Activated T-cell treated with anti-CD3 and anti-CD28 coated beads, Interleukin-2, amount 50 U/mL, for 48 hours (primary cell): Measurements from ENCODE around the gene STAT5B.
"Not testable (repeated sequence)": the region's sequence is repeated elsewhere in the genome, so short reads cannot be mapped to it uniquely, and the experiment has no call there.

Experiments
- DNase-seq, 2 experiments: peaks; one replicate each; pipeline ENCODE4 v3.0.0-alpha.2; 2020

Gene STAT5B

DNA sequence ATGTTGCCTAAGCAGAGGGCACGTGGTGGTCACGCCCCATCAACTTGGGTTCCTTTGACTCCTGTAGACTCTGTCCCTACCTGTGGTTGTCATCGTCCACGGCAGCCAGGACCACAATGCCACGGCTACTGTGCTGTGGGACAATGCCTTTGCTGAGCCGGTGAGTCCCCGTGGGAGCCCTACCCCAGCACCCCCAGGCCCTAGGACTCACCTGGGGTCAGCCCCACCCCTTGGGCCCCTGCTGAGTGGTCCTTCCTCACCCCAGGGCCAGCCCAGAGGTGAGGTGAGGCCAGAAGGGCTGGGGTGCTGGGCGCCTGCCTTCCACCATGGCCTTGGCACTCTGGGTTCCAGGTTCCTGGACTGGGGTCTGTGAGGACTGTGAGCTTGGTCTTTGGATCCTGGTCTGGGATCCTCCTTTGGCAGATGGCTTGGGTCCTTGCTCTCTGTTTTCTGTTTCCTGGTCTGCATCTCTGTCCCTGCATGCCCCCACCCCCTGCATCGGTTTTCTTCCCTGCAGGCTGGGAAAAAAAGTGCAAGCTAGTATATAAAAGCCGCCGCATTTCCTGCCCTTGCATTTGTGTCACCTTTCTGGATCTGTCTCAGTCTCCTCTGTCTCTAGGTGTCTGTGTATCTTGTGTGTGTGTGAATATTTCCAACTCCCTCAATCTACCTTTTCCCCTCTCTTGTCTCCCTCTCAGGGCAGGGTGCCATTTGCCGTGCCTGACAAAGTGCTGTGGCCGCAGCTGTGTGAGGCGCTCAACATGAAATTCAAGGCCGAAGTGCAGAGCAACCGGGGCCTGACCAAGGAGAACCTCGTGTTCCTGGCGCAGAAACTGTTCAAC, 29.6 kb upstream of the STAT5B start:
- DNase-seq, result no peak

DNA sequence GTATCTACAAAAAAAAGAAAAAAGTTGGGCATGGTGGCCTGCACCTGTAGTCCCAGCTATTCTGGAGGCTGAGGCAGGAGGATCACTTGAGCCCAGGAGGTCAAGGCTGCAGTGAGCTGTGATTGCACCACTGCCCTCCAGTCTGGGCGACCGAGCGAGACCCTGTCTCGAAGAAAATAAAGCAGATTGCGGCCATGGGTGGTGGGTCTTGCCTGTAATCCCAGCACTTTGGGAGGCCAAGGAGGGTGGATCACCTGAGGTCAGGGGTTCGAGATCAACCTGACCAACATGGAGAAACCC, 28.8 kb upstream of the STAT5B start:
- DNase-seq, result not testable (repeated sequence)

DNA sequence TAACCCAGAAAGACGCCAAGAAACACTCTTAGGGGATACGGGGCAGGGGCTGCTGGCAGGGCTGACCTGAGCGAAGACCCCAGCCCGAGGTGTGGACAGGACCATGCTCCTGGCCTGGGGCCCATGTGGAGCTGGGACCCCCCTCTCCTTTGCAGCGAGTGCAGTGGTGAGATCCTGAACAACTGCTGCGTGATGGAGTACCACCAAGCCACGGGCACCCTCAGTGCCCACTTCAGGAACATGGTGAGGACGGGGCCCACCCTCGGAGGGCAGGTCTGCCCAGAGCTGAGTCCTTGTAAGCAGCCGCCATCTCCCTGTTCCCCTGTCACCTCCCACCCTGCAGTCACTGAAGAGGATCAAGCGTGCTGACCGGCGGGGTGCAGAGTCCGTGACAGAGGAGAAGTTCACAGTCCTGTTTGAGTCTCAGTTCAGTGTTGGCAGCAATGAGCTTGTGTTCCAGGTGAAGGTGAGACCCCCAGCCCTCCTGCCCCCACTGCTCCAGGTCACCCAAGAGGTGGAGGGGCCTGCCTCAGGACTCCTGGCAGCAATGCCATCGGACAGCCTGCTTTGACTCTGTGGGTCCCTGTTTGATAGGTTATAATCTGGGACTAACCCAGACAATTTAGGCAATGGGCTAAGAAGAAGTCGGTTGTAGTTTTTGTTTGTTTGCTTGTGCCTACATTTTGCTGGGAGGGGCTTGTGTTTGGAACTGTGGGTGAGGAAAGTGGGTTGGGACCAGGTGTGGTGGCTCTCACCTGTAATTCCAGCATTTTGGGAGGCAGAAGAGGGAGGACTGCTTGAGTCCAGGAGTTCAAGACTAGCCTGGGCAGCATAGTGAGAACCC, 28.2 kb upstream of the STAT5B start:
- no peak for DNase-seq

DNA sequence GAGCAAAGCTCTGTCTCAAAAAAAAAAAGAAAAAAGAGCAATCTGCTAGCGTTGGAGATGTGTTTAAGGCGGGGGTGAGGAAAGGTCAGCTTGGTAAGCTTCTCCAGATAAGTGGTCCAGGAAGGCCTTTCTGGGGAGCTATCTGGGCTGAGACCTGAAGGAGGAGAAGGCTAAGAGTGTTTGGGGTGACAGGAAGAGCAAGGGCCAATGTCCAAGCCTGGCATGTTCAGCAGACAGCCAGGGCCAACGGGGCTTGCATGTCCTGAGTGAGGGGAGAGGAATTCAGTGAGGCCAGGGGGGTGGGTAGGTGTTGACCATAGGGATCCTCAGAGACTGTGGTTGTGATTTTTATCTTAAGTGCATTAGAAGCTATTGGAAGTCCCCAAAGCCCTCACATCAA, 27.5 kb upstream of the STAT5B start:
- no peak for DNase-seq

DNA sequence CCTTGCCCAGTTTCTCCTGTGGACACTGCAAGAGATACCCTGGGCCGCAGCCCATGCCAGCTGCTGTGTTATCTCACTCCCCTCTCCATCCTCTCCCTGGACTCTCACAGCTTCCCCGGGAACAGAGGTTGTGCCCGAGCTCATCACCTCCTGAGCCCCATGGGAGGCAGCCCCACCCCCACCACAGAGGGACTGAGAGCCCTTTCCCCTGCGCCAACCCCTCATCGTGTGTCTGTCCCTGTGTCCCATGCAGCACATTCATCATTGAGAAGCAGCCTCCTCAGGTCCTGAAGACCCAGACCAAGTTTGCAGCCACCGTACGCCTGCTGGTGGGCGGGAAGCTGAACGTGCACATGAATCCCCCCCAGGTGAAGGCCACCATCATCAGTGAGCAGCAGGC, 24.8 kb upstream of the STAT5B start:
- DNase-seq, result no peak

DNA sequence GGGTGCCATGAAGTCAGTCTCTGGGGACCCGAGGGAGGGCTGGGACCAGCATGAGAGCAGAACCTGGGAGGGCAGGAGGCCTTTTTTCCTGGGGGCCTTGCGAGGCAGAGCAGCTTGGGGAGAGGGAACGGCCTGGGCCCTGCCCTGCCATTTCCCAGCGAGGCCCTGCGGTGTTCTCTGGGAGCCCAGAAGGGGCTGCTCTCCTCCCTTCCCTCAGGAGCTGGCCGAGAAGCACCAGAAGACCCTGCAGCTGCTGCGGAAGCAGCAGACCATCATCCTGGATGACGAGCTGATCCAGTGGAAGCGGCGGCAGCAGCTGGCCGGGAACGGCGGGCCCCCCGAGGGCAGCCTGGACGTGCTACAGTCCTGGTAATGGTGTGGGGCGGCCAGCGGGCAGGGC, 23.7 kb upstream of the STAT5B start:
- DNase-seq, result not testable (repeated sequence)

DNA sequence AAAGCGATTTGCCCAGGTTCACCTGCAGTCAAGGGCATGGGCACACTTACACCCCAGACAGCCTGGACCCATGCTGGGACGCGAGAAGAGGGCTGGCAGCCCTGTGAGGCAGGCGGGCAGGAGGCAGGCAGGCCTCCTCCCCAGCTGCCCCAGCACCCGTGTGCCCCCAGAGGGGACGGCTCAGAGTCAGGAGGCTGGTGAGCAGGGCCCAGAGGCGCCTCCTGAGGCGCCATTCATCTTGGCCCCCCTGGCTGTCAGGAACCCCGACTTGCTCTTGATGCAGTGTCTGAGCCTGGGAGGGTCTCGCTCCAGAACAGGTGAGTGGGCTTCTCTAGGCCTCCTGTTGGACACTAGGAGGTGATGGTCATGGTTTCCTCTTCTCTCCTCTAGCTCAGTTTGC, 23.2 kb upstream of the STAT5B start:
- DNase-seq, result not testable (repeated sequence)

DNA sequence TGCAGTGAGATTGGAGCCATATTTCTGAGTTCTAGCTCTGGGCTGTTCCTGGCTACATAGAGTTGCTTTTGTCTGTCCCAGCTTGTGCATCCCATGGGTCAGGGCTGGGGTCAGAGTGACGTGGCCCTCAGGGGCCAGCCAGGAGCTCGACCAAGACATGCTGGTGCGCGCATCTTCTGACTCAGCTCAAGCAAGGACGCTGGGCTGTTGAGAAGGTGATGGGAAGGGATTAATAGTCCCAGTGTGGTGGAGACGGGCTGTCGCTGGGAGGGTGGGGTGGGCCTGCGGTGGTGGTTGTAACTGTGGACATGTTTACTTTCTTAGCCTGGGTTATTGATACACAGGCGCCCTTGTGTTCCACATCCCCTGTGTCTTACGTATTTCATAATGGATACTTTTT, 21.6 kb upstream of the STAT5B start:
- DNase-seq, result not testable (repeated sequence)

DNA sequence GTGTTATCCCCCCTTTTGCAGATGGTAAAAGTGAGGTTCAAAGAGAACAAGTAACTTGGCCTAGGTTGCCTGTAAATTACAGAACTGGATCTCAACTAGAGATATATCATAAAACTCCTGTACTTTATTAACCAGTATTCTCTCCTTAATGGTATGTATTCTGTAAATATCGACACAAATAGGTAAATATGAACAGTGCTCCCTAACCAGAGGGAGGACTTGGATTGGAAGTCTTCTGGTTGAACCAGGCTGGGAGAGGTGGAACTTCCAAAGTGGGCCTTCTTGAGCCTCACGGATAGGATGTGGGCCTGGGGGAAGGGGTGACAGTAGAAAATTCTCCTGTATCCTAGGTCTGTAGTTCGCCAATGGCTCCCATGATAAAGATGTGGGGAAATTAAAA, 19.8 kb upstream of the STAT5B start:
- DNase-seq, result no peak

DNA sequence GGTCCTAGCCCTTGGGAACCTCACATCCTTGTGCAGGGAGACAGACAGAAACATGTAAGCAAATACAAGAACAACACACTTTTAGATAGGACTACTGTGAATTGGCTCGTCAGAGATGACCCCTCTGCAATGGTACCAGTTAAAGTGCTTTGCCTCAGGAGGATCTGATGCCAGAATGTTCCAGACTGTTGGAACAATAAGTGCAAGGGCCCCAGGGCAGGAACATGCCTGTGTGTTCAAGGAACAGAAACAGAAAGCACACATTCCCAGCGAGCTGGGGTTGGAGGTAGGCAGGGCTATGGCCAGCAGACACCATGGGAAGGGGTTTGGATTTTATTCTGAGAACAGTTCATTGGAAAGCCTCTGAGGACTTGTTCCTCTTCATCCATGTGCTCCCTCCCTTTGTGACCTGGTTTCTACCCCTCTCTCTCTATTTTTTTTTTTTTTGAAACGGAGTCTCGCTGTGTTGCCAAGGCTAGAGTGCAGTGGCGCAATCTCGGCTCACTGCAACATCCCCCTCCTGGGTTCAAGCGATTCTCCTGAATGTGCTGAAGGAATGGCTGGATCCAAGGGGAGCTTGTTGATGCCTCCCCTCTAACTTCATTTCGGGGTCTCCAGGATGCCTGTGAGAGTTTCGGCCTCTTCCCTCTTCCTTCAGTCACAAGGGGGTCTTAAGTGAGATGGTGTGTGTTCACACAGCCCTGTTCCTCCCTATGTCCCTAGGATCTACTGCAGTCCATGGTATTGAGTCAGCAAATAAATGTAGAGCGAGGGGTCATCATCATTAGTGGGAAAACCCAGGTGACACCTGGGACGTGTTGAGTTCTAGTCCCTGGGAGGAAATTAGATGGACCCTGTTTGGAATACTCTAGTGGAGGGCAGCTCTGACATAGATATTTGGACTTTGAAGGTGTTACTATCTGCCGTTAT, 18.5 kb upstream of the STAT5B start:
- no peak for DNase-seq

DNA sequence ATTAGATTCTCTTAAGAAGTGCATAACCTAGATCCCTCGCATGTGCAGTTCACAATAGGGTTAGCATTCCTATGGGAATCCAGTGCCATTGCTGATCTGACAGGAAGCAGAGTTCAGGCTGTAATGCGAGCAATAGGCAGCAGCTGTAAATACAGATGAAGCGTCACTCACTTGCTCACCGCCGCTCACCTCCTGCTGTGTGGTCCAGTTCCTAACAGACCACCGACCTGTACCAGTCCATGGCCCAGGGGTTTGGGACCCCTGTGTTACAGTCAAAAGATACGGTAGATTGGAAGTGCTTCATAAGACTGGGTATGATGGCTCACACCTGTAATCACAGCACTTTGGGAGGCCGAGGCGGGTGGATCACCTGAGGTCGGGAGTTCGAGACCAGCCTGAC, 14.9 kb upstream of the STAT5B start:
- DNase-seq, result no peak

DNA sequence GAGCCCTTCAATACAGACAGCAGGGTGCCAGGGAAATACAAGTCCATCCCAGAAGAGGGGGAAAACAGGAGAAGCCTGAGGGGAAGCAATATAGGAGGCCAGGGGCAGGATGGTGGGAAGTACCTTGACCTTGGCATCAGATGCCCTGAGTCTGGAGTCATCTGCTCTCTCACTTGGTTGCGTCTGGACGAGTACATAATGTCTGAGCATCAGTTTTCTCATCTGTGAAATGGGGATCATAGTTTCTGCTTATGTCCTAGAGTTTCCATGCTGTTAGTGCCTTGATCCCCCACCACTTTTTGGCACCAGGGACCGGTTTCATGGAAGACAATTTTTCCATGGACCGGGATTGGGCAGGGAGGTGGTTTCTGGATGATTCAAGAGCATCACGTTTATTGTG, 14.4 kb upstream of the STAT5B start:
- DNase-seq, result no peak

DNA sequence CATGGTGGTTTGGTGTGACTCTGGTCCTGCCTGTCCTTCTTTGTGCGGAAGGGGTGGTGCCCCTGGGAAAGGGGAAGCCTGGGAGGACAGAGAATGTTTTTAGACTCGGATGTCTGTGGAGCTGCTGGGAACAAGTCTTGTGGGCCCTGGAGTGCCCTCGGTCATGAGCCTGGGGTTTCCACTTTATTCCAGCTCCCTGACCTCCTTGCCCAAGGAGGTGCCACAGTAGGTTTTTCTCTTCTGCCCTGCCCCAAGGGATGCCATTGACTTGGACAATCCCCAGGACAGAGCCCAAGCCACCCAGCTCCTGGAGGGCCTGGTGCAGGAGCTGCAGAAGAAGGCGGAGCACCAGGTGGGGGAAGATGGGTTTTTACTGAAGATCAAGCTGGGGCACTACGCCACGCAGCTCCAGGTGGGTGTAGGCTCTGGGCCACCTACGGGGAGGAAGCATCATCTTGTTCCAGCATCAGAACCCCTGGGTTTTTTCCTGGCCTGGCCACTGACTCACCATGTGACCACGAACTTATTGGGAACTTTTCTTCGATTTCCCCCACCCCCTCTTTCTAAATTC, 13.5 kb upstream of the STAT5B start:
- peak; percentile 72 to 77 for DNase-seq

DNA sequence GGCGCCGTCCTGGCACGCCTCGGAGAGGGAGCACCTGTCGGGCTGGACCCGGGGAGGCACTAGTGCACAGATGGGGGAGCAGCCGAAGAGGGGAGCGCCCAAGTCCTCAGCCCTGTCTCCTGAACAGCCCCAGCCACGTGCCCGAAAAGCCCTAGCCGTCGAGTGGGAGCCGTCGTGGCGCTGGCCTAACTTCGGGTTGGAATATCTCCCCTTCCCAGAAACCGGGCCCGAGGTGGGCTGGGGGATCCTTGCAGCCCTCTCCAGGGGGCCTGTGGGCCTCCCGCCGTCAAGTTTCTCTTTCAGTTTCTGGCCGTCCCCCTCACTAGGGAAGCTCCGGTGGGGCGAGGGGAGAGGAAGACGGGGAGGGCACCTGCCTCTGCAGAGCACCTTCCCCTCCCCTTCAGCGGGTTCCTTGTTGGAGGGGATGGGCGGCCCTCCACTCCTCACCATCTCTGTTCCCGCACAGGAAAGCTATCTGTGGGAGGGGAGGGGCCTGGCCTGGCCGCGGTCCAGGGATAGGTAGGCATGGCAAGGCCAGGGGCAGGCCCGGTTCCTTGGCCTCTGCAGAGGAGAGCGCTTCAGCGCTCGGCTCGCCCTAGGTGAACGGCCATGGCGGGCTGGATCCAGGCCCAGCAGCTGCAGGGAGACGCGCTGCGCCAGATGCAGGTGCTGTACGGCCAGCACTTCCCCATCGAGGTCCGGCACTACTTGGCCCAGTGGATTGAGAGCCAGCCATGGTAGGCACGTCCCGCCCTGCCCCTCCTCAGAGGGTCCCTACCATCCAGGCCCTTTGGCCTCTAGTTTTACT, 12.8 kb upstream of the STAT5B start:
- peak; percentile 75 to 76 for DNase-seq

DNA sequence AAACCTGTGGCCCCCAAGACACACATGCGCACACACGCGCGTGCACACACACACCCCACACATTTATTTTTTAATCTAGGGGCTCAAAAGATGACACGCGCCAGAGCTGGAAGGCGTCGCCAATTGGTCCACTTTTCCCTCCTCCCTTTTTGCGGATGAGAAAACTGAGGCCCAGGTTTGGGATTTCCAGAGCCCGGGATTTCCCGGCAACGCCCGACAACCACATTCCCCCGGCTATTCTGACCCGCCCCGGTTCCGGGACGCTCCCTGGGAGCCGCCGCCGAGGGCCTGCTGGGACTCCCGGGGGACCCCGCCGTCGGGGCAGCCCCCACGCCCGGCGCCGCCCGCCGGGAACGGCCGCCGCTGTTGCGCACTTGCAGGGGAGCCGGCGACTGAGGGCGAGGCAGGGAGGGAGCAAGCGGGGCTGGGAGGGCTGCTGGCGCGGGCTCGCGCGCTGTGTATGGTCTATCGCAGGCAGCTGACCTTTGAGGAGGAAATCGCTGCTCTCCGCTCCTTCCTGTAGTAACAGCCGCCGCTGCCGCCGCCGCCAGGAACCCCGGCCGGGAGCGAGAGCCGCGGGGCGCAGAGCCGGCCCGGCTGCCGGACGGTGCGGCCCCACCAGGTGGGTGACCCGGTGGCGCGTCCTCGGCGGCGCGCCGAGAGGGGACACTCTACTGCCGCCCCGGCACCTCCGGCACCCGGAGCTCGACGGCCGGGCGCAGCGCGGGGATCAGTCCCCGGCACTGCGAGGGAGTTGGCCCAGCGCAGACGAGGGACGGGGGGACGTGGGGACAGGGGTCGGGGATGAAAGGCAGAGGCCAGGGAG, 12.0 kb upstream of the STAT5B start, which contains the start of gene STAT5A:
Gene STAT5A, plus strand, starts transcription at position 522 of the 826 bp plus-strand sequence. CDS start 914 bp downstream, outside the sequence.
- peak; percentile 80 to 85 for DNase-seq

DNA sequence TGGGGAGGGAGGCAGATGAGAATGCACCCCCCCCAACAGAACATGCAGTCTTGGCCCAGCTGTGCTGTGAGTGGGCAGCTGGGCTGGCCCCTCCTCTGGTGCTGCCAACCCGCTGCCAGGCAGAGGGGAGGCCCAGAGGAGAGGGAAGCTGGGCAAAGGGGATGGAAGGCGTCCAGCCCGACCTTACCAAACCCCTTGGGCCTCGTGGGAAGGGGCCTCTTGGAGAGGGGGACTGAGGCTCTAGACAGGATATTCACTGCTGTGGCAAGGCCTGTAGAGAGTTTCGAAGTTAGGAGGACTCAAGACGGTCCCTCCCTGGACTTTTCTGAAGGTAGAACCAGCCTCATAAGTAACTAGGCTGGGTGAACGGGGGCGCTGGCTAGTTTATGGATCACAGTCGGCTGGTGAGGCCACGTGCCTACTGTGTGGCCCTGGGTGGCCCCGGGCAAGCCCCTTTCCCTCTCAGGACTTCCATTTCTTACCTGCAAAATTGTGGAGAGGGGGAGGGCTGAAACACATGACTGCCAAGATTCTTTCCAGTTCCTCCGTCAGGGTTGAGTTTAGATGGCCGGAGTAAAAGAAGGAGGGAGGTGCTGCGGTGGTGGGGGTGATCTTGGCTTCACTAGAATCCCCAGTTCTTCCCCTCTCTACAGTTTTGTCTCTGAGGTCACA, 11.2 kb upstream of the STAT5B start:
- peak; percentile 72 to 75 for DNase-seq

DNA sequence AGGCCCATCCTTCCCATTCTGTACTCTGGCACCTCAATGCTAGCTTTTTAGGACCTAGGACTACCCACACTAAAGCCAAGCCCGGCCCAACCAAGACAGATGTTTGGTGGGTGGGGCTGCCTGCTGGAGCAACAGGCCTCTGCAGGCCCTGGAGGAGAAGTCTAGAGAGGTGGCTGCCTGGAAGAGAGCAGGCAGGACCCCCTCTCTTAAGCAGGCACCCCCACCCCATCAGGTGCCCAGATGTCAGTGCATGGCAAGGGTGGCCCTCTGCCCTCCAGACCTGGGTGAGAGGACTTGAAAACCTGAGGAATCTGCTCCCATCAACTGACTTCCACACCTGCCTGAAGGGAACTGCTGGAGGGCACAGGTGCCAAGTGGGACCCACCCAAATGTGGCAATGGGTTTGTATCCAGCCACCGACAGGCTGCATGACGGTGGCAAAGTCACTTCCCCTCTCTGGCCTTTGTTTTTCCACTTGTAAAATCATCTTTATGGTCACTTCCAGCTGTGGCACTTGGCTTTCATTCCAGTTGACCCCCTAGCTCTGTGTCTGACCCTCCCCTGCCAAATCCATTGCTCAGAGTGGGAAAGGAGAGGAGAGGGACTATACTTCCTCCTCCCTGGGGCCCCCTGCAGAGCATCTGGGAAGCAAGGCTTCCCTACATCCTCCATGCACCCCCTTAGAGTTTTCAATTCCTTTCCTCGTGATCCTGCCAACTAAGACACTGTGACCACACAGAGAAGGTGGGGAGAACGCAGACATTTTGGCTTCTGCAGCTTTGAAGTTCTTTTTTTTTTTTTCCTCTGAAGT, 10.4 kb upstream of the STAT5B start:
- peak; percentile 27 to 35 for DNase-seq

DNA sequence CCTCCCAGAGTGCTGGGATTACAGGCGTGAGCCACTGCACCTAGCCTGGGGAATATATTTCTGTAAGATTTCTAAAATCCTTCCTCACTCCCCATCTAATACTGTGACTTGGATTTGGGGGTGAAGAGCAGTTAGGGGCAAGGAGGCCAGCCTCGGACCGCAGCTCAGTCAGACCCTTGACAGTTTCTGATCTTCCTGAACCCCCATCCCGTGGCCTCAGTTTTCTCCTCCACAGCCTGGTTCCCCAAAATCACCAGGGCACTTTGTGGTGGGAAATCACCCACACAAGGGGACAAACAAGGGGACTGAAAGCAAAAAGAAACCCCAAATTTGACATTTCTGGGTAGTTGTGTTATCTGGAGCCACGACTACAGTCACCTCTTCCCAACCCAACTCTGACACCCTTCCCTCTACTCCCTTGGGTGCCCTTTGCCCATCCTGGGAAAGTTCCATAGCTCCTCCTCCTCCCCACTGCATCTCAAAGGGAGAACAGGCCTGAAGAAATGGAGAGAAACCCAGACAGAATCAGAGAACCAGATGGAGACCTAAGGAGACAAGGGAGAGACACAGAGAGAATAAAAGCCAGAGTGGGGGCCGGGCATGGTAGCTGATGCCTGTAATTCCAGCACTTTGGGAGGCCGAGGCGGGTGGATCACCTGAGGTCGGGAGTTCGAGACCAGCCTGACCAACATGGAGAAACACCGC, 9.3 kb upstream of the STAT5B start:
- DNase-seq, result peak; percentile 11 to 13

DNA sequence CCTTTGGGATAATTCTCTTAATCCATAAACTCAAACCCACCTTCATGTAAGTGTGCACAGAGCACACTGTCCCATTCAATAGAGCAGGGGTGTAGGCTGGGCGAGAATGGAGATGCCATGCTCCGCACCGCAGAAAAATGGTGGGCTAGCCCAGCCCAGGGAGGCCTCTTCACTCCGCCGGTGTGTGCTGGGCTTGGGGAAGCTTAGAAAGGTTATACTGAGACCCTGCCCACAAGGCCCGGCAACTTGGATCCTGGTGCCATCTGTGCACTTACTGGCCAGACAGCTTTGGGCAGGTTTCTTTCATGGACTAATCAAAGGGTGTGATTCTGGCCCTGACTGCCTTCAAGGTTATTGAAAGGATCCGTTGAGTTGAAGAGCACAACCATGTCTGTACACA, 8.4 kb upstream of the STAT5B start:
- peak; percentile 11 to 14 for DNase-seq
